Neural crest cell (in vitro differentiated cells): ENCODE data around the gene EXTL1. TPM values are rescaled to one million over a fixed set of nuclear protein-coding genes. Genes with fewer than 3 reads are reported as not detected.
A peak's percentile ranks its signal among the peaks of the same experiment; 100 is the strongest.

Source experiments
- DNase-seq: peaks from one replicate; pipeline ENCODE4 v3.0.0; 2021; ENCODE audit warnings: low read depth, mixed read lengths, low spot score
- H3K27ac Mint-ChIP-seq: one replicate; pipeline ENCODE4 v1.8.0; 2021; ENCODE audit warnings: mild to moderate bottlenecking, mixed read lengths; ENCODE audit not compliant: unreplicated experiment
- H3K27me3 Mint-ChIP-seq: 2 replicates; pipeline ENCODE4 v1.8.0; 2021; ENCODE audit warnings: low read depth, mild to moderate bottlenecking, mixed read lengths
- H3K36me3 Mint-ChIP-seq: 2 replicates; pipeline ENCODE4 v1.8.0; 2021; ENCODE audit warnings: low read depth, mild to moderate bottlenecking, mixed read lengths
- H3K4me1 Mint-ChIP-seq: 2 replicates; pipeline ENCODE4 v1.8.0; 2021; ENCODE audit warnings: mixed read lengths
- H3K4me3 Mint-ChIP-seq: one replicate; pipeline ENCODE4 v1.8.0; 2021; ENCODE audit warnings: mild to moderate bottlenecking, mixed read lengths
- H3K9me3 Mint-ChIP-seq: 2 replicates; pipeline ENCODE4 v1.8.0; 2021; ENCODE audit warnings: mixed read lengths
- CTCF ChIP-seq: fragments of 200-600 bp; sonication (generic); conservative IDR thresholded peaks from 2 replicates; pipeline ENCODE4 v1.5.0; 2021; ENCODE audit warnings: antibody characterized with exemption, mild to moderate bottlenecking
- total RNA-seq: library from RNA; stranded (reverse); gene quantifications from 2 replicates; pipeline ENCODE4 v1.2.1, GENCODE V29; 2021

Gene EXTL1
- total RNA-seq, 1 donor from 2014 or later, result 8.1 TPM

GRCh38 chr1:26003262-26003661, 18.3 kb upstream of the EXTL1 start:
- no peak for DNase-seq
- Mint-ChIP-seq H3K4me1 (peaks cover 15% of the 10 kb centered on the region), H3K4me3 (no peak overlapping the region), H3K27ac (no peak overlapping the region), H3K27me3 (no peaks in the 10 kb centered on the region), H3K36me3 (no peaks in the 10 kb centered on the region), H3K9me3 (no peaks in the 10 kb centered on the region)
- TF ChIP-seq CTCF, result no peak

GRCh38 chr1:26003756-26004155, 17.8 kb upstream of the EXTL1 start:
- TF ChIP-seq CTCF, result no peak
- peaks cover 10% of the 10 kb centered on the region for H3K4me1 Mint-ChIP-seq
- no peak for DNase-seq
- H3K4me3 Mint-ChIP-seq, result no peak overlapping the region
- H3K27ac Mint-ChIP-seq, result no peak overlapping the region
- H3K27me3 Mint-ChIP-seq, result no peaks in the 10 kb centered on the region
- H3K9me3 Mint-ChIP-seq, result no peaks in the 10 kb centered on the region
- H3K36me3 Mint-ChIP-seq, result no peaks in the 10 kb centered on the region

DNA sequence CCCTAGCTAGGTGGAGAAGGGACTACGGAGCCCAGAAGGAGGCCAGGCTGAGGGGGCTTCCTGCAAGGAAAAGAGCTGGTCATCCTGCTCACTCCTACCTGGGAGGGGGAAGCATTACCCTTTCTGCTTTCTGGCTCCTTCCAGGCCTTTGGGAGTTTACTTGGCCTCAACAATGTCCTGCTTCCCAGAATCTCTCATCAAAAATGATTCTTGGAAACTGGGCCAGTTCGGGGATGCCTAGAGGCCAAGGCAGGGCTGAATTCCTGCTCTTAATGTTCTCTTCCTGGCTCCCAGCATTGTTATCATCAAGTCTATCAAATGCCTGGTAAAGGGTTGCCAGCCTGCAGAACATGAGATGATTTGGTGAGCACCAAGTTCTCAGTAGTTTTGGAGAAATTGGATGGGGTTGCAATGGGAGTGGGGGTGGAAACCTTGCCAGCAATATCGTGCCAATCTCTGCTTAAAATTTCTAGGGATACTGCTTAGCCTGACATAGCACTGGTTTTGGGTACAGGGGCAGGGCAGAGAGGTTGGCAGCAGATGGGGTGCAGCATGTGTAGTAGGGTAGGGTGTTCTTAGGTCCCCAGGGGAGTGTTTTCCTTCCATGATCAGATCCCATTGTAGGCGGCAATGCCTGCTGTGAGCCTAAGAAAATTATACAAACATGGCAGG, 16.0 kb upstream of the EXTL1 start:
- no peak for DNase-seq
- TF ChIP-seq CTCF, result no peak
- H3K27me3 Mint-ChIP-seq, result no peaks in the 10 kb centered on the region
- no peak overlapping the region for H3K4me3 Mint-ChIP-seq
- no peak overlapping the region for H3K27ac Mint-ChIP-seq
- no peaks in the 10 kb centered on the region for H3K36me3 Mint-ChIP-seq
- H3K9me3 Mint-ChIP-seq, result no peaks in the 10 kb centered on the region
- H3K4me1 Mint-ChIP-seq, result peaks cover 15% of the 10 kb centered on the region

GRCh38 chr1:26006710-26007109, 14.9 kb upstream of the EXTL1 start:
- peaks cover 24% of the 10 kb centered on the region for H3K4me1 Mint-ChIP-seq
- no peak overlapping the region for H3K4me3 Mint-ChIP-seq
- TF ChIP-seq CTCF, result no peak
- H3K27ac Mint-ChIP-seq, result peak overlapping the region; percentile 27
- no peaks in the 10 kb centered on the region for H3K36me3 Mint-ChIP-seq
- H3K27me3 Mint-ChIP-seq, result no peaks in the 10 kb centered on the region
- DNase-seq, result no peak
- no peaks in the 10 kb centered on the region for H3K9me3 Mint-ChIP-seq

DNA sequence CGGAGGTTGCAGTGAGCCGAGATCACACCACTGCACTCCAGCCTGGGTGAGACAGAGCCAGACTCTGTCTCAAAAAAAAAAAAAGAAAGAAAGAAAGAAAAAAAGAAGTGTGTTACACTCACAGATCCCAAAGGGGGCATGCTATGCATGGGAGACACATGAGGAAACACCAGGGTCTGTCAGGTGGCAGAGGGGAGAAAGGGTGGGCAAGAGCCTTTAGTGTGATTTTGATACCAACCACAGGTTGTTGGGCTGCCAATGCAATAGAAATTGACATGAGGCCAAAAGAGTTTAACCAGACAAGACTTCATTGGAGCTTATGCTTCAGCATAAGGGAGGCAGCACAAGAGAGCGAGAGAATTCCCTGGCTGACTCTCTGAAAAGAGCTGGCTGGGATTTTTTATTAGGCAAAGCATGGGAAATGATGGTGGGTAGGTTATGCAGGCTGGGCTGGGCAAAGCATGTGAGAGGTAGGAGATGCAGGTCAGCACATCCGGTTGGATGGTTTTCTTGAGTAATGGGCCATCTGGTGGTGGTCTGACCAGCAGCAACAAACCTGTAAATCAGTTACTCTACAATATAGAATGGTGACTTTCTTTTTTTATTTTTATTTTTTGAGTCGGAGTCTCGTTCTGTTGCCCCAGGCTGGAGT, 11.7 kb upstream of the EXTL1 start:
- H3K27ac Mint-ChIP-seq, result no peak overlapping the region
- no peak overlapping the region for H3K4me3 Mint-ChIP-seq
- no peaks in the 10 kb centered on the region for H3K27me3 Mint-ChIP-seq
- DNase-seq, result no peak
- no peaks in the 10 kb centered on the region for H3K9me3 Mint-ChIP-seq
- no peaks in the 10 kb centered on the region for H3K36me3 Mint-ChIP-seq
- H3K4me1 Mint-ChIP-seq, result peaks cover 19% of the 10 kb centered on the region
- TF ChIP-seq CTCF, result peak; percentile 58
